Breast epithelium (tissue), 3 donors: ENCODE results near the gene SPDEF.

ENCODE experiments used
- POLR2A ChIP-seq: fragments of 450-650 bp; IDR thresholded peaks from one replicate; pipeline ENCODE4 v1.6.1; 2016; ENCODE audit warnings: antibody characterized with exemption, mild to moderate bottlenecking, moderate library complexity
- TF ChIP-seq, protein P1 (sequence below), 3 donors: fragments of 450-650 bp; IDR thresholded peaks; one replicate each; pipeline ENCODE4 v1.5.1; 2016 to 2017; ENCODE audit warnings: antibody characterized with exemption in 3 of 3, mild to moderate bottlenecking in 3 of 3, moderate library complexity in 3 of 3

DNA sequence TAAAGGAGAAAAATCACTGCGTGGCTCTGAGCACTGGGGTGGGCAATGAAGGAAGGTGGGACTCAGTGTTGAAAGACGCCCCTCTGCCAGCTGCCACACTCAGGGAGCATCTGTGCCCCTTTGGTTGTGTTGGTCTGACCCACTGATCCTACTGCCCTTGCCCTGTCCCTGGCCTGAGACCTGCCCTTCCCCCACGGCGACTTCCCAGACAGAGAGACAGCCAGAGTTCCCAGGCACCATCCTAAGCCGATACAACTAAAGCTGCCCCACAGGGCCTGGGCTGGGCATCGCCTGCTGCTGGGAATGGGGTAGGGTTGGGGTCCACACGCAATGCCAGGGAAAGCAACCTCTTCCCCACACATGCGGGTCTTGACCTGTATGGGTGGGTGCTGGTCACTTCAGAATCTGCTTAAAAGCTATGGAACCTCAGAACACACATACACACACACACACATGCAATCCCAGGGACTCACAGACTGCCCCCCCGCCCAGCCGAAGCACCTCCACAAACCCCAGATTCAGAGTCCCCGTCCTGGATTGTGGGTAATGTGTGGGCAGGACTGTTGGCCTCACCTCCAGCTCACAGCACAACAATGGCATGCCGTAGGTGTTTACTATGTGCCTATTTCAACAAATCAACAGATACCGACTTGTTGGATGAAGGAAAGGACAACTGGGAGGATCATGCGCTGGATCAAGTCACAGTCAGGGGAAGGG lies 10.9 kb upstream of the SPDEF start:
- TF ChIP-seq, protein P1, sequence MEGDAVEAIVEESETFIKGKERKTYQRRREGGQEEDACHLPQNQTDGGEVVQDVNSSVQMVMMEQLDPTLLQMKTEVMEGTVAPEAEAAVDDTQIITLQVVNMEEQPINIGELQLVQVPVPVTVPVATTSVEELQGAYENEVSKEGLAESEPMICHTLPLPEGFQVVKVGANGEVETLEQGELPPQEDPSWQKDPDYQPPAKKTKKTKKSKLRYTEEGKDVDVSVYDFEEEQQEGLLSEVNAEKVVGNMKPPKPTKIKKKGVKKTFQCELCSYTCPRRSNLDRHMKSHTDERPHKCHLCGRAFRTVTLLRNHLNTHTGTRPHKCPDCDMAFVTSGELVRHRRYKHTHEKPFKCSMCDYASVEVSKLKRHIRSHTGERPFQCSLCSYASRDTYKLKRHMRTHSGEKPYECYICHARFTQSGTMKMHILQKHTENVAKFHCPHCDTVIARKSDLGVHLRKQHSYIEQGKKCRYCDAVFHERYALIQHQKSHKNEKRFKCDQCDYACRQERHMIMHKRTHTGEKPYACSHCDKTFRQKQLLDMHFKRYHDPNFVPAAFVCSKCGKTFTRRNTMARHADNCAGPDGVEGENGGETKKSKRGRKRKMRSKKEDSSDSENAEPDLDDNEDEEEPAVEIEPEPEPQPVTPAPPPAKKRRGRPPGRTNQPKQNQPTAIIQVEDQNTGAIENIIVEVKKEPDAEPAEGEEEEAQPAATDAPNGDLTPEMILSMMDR (IDR thresholded peaks at IDR 0.05), result no peak
- no peak for TF ChIP-seq POLR2A
